Brain pericyte (primary cell): ENCODE results near the gene DTNB.
"Not testable (repeated sequence)": the region's sequence is repeated elsewhere in the genome, so short reads cannot be mapped to it uniquely, and the experiment has no call there.

Experiments used
- DNase-seq: peaks from one replicate; pipeline ENCODE4 v3.0.0-alpha.2; 2012; ENCODE audit warnings: low read depth, low spot score

The DTNB gene

GRCh38 chr2:25632396-25632795 lies 41.0 kb downstream of the DTNB start:
- DNase-seq: no peak

DNA sequence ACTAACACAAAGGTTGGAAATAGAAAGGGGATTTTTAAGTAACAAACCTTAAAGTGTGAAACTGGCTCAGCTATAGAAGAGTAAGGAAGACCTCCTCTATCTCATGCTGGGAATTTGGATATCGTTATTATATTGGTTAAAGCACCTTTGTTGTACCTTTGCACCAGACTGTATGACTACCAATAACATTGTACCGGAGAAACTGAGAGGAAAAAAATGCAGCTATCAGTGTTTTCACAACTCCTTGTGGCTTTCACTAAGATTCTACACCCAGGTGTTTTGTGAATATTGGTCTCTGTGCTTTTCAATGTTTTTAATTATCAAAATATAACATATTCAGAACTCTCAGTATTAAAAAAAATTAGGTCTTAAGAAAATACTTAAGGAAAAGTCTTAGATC lies 48.7 kb downstream of the DTNB start:
- DNase-seq: no peak

- DNase-seq: no peak
Measured at GRCh38 chr2:25623361-25623760, 50.0 kb downstream of the DTNB start.

DNA sequence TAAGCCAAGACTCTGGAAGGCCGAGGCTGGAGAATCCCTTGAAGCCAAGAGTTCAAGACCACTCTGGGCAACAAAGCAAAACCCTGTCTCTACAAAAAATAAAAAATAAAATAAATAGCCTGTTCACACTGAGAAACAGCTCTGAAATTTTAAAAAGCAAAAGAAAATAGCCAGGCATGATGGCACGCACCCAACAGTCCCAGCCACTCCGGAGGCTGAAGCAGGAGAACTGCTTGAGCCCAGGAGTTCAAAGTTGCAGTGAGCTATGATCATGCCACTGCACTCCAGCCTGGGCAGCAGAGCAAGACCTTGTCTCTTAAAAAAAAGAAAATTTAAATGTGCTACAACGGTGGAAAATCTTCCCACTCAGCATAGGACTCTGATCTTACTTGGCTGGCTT lies 52.7 kb downstream of the DTNB start:
- no peak for DNase-seq

- no peak for DNase-seq
Measured at GRCh38 chr2:25620077-25620476, 53.3 kb downstream of the DTNB start.

GRCh38 chr2:25619185-25619584 lies 54.2 kb downstream of the DTNB start:
- no peak for DNase-seq

DNA sequence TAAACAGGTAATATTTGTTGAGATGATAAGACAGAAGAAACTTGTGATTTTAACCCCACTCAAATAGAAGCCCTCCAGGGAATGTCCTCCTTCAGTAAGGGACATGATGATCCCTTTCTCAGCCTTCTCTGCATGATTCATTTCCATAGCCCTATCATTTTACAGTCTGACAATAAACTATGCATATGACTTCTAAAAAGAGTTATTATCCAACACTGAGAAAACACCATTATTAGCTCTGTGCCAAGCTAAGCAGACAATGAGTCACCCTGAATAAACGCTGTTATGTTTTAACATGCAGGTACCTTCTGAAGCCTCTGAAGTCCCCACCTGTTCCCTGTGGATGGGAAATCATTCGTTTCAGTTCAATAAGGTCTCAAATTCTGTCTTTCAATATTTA lies 54.7 kb downstream of the DTNB start:
- DNase-seq: peak; percentile 47

DNA sequence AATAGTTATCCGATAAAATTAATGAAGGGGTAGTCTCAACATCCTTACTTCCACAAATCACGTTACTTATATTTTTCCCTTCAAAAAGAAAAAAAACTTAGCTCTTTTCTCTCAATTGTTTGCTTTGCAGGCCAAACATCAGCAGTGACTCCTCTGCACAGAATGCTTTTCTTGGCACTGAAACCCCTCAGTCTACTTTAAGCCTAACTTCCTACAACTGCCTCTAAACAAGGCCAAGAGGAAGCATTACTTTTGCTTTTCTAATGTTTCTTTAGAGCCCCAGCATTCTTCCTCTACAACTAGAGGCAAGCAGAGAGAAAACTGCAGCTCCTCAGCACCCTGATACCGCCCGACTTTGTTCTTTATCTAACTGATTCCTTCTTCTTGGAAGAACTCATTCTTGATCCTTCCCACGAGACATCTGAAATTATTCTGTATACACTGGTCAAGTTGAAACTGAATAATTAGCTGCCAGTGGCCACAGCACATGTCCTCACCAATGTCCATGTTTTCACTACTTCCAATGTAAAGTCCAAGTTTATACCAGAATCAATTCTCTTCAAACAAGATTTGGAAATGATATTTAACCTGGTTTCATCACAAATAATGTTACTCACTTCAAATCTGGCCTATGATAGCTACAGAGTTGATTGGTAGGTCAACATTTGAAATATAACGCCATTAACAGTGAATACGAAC lies 55.3 kb downstream of the DTNB start:
- DNase-seq: peak; percentile 60

GRCh38 chr2:25615920-25616319 lies 57.5 kb downstream of the DTNB start:
- no peak for DNase-seq

DNA sequence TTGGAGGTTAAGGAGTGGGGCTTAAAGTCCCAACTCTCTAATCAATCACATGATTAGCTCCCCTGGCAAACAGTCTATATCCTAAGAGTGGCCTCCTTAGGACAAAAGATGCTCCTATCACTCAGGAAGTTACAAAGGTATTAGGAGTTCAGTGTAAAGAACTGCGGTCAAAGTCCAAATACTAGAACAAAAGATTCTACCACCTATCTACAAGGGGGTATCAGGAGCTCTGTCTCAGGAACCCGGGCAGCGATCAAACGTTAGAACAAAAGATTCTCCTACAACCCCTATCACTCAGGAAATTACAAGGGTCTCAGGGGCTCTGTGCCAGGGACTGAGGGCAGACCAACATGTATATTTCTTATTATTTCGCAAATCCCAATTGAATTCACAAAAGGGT lies 58.0 kb downstream of the DTNB start:
- DNase-seq: no peak

GRCh38 chr2:25614711-25615110 lies 58.7 kb downstream of the DTNB start:
- no peak for DNase-seq

DNA sequence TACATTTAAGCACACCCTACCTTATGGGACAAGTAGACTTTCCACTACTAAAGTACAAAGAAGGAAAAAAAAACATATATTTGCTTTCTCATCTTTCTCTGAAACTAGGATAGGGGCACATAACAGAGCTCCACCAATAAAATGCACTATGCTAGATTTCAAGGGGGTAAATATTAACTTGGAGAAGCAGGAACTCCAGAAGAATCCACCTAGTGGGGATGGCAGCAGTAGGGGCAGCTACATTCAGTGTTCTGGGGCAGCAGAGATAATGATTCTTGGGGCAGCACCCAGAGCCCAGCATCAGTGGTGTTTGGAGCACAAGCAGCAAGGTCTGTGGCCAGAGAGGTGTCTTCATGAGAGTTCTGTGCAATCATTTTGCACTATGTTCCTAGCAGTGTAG lies 64.7 kb downstream of the DTNB start:
- DNase-seq: no peak

DNA sequence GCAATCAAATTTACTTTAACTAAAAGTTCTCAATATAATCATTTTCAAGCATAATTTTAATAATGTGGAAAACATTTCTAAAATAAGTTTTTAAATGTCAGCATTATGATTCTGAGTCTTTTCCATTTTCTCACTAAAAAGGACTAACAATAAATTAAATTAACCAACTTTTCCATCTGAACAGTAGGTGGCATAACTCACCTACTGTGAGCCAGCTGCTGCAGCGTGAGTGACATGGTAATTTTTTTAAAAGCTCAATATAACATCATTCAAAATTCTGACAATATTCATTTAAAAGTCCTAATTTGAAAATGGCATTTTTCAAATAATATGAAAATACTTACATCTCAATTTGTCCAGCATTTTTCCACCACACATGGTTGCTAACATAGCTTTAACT lies 66.5 kb downstream of the DTNB start:
- no peak for DNase-seq

DNA sequence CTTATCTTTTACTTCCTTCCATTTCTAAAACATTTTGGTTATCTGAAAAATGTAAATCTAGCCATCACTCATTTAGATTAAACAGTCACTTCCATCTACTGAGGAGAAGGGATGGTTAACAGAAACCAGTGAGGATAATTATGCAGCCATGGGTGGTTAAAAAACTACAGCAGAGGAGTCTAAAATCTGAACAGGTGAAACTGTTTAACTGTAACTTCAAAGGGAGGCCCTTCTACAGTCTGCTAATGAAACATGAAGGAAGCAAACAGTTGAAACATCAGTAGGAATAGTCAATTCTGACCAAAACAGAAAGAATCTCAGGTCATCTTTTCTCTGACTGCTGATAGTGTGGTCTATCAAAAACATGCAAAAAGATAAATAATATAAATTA lies 71.0 kb downstream of the DTNB start:
- DNase-seq: no peak

DNA sequence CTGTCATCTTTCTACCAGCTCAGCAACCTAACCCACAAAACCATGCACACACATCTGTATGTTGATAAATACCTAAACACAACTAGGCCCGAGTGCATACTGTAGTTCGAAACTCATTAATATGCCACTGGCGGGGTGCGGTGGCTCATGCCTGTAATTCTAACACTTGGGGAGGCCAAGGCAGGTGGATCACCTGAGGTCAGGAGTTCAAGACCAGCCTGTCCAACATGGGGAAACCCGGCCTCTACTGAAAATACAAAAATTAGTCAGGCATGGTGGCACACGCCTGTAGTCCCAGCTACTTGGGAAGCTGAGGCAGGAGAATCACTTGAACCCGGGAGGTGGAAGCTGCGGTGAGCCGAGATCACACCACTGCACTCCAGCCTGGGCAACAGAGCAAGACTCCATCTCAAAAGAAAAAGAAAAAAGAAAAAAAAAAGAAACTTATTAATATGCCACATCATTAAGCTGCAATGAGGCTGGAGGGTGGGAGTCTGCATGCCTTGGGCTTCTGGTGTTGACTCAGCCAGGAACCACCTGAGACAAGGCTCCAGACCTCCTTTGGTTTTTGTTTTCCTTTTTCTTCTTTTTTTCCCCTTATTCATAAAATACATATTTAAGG lies 71.6 kb downstream of the DTNB start:
- DNase-seq: not testable (repeated sequence)

- DNase-seq: no peak
Measured at GRCh38 chr2:25598911-25599310, 74.5 kb downstream of the DTNB start.

GRCh38 chr2:25598332-25598731 lies 75.0 kb downstream of the DTNB start:
- no peak for DNase-seq

DNA sequence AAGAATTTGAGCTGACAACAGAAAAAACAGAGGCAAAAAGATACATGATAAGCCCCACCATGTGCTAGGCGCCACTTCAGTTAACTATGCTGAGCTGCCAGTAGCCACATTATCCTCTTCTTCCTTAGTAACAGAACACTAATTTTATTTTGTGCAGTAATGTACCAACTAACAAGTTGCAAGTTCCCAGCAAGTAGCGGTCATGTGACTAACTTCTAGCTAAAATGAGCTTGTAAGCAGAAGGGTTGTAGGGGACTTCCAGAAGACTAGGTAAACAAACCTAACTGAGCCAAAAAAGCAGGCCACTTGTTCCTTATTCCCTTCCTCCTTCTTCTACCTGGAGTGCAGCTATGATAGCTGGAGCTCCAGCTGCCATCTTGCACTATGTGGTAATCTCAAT lies 75.5 kb downstream of the DTNB start:
- DNase-seq: no peak

DNA sequence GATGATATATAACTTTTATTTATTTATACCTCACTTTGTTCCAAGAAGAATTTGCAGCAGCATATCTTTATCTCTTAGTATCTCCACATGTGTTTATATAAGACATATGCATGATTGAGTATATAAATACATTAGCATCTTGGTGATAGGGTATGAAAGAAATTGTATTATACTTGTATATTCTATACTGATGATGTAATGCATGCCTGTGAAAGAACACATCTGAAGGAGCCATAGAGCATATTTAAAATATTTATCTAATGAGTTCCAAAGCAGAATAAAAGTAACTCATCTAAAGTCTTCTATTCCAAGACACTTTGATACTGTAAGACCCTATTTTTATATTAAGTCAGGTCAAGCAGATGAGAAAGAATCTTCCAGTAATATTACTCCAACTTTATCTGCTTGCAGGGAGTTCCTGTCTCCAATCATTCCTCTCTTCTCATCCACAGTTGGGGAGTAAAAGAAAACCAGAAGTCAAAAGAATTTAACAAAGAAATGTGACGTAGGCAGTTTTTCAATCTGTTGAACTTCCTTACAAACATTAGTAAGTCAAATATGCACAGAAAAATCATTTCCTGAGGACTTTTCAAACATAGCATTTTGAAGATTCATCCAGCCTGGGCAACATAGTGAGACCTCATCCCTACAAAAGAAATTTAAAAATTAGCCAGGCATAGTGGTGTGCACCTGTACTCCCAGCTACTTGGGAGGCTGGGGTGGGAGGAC lies 76.7 kb downstream of the DTNB start:
- DNase-seq: no peak

GRCh38 chr2:25595393-25595792 lies 78.0 kb downstream of the DTNB start:
- DNase-seq: no peak

- no peak for DNase-seq
Measured at GRCh38 chr2:25594991-25595390, 78.4 kb downstream of the DTNB start.

DNA sequence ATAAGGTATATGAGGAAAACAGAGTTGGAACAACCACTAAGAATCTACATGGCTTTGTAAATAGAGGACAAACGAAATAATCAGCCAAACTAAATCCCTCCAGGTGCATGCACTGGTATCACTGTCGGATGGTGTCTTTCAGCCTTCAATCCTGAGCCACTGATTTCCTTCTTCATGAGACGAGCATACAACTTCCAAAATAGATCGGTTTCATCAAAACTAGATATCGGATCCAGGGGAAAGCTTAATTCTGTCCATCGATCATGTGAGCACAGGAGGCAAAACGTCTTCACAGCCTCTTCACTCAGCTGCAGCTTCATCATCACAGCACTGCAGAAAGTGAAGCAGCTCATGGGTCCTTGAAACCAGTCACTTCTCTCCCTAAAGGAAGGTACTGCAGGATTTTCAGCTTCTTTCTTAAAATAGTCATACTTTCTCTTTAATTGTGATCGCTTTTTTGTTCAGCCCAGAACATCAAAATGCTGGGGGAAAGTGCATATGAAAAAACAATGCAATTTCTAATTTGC lies 80.5 kb downstream of the DTNB start:
- DNase-seq: no peak
